GM18520 (cell line): ENCODE results near the gene PDLIM4.

Source experiments
- ATAC-seq: cut with Tn5 transposase; IDR thresholded peaks from one replicate; pipeline ENCODE4 v1.9.1; 2021; ENCODE audit not compliant: unreplicated experiment

Gene PDLIM4

GRCh38 chr5:132227485-132228240 lies 29.8 kb upstream of the PDLIM4 start, which contains the start of gene P4HA2:
P4HA2 (minus strand) TSS chr5:132227853; CDS start chr5:132218626, 9,227 bp downstream.
- peak; percentile 89 for ATAC-seq

DNA sequence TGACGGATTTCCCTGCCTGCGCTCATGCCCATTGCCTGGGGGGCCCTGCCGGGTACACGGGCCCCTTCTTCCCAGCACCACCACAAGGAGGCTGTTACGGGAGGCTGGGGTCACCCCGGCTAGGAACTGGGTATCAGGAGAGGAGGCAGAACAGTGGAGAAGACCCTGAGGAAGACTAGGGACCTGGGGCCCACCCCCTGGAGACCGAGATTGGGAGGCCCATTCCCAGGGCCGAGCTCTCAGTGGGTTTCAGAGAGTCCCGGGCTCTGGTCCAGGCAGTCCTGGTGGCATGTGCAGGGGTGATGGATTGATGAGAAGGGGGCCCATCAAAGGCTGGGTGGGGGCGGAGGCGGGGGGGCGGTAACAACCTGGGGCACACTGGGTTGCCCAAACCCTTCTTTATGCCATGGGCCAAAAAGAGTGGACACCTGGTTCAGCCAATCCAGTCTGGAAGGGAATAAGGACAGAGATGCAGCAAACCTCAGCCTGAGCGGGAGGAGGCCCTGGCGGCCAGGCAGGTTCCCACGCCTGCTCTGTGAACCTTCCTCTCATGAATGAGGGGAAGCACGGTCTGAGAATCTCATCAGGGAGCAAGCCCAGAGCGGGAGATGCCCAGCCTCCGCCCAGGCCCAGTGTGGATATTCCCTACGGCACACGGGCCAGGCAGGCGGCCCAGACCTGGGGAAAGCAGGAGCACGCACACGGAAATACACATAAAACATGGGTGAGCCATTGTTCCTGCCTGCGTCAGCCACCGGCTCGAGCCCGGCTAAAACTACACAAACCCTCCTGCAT lies 29.1 kb upstream of the PDLIM4 start:
- no peak for ATAC-seq

GRCh38 chr5:132229236-132229635 lies 28.3 kb upstream of the PDLIM4 start:
- ATAC-seq: no peak

- ATAC-seq: no peak
Measured at GRCh38 chr5:132230871-132231270, 26.6 kb upstream of the PDLIM4 start.

DNA sequence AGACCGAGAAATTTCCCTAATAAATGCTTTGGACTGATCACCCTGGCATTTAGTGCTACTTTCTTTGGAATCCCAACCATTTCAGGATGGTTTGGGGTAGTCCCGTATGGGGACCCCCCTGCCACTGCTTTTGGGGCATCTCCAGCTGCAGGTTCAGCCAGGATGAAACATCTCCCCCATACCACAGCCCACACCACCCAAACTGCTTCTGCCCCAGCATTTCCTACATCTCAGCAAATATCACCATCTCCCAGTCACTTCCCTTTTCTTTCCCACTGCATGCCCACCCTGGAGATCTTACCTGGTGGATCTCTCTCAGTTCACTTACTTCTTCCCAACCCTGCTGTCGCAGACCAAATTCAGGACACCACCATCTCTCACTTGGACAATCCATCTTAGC lies 25.0 kb upstream of the PDLIM4 start:
- no peak for ATAC-seq

DNA sequence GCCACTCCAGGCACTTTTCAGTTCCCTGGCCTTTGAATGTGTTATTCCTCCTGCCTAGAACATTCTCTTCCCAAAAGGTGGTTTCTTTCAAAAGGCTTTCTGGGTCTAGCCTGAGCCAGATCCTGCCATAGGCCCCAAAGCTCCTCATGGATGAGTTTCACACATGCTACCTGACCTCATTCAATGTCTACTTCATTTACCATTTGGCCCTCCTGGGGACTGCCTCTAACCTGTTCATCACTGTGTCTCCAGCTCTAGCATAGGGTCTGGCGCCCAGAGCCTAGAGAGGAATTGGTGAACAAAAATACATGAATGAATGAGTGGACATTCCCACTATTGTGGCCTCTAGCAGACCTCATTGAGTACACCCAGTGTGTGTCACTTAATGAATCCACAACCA lies 24.4 kb upstream of the PDLIM4 start:
- ATAC-seq: no peak

GRCh38 chr5:132233811-132234683 lies 23.4 kb upstream of the PDLIM4 start:
- ATAC-seq: no peak

- no peak for ATAC-seq
Measured at GRCh38 chr5:132234684-132235062, 22.8 kb upstream of the PDLIM4 start.

- ATAC-seq: no peak
Measured at GRCh38 chr5:132235340-132235739, 22.2 kb upstream of the PDLIM4 start.

GRCh38 chr5:132237141-132237540 lies 20.4 kb upstream of the PDLIM4 start:
- no peak for ATAC-seq

DNA sequence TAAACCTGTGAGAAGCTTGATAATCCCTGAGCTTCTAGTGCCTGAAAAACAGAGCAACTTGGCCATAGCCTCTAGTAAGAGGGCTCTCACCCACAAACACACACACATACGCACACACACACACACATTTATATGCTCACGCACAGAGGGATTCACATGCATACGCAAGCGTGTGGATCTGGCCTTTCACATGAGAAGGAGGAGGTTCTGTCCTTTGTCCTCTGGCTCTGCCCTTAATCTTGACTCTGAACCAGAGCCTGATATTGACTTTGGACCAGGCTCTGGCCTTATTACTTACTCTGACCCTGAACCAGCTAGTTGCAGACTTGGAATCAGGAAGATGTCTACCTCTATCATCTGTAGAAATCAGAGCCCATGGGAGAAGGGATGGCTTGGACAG lies 19.8 kb upstream of the PDLIM4 start:
- no peak for ATAC-seq

DNA sequence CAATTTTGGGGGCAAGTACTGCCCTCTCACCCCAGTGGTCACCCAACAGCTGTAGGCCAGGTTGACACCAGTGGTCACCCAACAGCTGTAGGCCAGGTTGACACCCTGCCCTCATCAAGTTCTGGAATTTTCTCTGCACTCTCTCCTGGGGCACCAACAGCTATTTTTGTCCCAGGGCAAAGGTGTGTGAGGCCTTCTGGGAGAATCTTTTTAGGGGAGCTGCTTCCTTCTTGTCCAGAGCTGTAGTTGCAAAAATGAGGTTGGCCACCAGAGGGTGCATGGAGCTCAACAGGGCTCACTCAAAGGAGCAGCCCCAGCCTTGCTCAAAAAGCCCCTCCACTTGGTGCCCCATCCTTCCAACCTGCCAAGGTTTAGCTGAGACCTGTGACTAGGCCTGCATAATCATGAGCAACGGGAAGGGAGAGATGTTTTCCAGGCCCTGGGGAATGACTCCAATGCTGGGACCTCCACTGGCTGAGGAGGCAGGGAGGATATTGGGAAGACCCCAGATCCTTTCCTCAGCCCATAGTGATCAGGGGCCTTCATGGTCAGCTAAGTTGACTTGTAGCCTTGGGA lies 19.2 kb upstream of the PDLIM4 start:
- no peak for ATAC-seq

DNA sequence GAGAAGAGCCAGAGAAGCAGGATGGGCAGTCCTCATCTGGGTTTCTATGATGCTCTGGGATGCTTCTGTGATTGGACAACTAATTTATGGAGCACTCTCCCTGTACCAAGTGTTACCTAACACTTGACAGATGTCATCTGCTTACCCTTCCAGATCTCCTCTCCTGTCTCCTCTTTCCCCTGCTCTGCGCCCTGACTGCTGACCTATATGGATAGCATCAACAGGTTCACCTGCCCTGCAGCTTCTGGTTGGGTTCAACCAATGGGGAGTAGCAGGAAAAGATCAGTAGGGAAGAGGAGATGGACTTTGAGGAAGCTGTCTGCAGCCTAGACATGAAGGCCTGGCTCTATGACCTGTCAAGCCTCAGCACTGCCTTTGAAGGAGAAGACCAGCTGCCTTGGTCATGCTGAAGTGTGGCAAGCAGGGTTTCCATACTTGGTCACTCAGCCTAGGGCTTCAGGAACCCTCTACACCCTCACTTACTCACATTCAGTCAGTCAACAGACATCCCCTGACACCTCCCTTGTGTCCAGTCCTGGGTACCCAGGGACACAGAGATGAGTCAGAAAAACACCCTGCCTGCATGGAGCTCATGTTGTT lies 18.5 kb upstream of the PDLIM4 start:
- ATAC-seq: no peak

- no peak for ATAC-seq
Measured at GRCh38 chr5:132239776-132240175, 17.7 kb upstream of the PDLIM4 start.

DNA sequence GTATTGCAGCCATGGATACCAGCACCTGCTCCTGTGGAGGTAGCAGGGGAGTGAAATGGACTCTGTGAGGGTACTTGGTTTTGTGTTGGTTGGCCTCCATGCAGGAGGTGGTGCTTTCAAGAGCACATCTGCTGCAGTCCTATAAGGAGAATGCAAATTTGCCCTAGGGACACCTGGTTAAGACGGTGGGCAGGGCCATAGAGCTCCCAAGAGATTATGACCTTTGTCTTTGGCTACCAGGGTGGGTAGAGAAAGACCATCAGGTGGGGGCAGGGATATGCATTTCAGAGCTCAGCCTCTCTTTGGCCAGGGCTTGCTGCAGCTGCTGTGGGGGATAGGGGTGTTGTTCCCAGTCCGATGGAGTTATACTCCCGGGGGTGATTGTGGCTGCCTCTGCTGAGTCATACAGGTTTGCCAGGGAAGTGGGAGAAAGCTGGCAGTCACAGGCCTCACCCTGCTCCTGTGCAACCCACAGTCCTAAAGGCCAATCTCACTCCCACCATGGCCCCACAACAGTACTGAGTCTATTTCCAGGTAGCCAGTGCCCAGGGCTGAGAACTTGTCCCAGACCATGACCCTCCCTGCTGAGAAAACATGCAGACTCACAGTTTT lies 14.0 kb upstream of the PDLIM4 start:
- no peak for ATAC-seq

GRCh38 chr5:132245593-132245992 lies 11.9 kb upstream of the PDLIM4 start:
- no peak for ATAC-seq

- no peak for ATAC-seq
Measured at GRCh38 chr5:132246806-132247205, 10.7 kb upstream of the PDLIM4 start.

DNA sequence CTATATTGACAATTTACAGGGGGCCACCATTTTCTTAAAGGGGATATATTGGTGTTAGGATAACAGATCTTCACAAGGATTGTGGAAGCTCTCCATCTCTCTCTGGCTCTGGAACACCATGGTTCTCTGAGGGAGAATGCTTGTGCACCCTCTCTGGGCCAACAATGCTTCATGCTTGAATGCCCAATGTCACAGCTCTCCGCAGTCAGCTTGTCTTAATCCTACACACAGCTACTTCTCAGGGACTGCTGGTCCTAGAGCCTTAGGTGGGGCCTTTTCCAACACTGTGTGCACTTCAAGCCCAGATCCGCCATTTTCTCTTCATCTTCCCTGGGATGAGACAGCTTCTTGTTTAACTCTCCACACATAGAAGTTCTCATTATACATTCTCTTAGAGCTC lies 6.9 kb upstream of the PDLIM4 start:
- no peak for ATAC-seq

DNA sequence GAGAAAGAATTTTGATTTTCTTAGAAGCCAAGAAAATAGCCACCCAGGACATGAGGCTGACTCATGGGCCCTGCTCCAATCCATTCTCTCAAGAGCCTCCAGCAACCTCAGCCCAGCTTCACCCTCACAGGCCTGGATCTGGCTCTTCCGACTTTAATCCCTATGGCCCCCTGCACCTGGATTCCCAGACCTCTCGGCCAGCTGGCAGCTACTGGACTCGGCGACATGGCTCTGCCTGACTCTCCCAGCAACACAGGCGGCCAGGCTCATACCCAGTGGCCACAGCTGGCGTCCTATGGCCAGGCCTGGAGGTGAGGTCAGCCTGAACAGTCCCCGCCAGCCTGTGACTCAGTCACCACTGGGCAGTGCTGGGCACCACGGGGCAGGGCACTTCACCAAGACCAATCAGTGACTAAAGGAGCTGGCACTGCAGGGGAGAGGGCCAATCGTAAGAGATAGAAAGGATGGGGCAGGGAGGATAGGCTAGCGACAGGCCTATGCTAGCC lies 6.2 kb upstream of the PDLIM4 start:
- no peak for ATAC-seq

- no peak for ATAC-seq
Measured at GRCh38 chr5:132253008-132253441, 4.5 kb upstream of the PDLIM4 start.
